Measurements from ENCODE around the gene SLC4A11. TPM values are rescaled to one million over a fixed set of nuclear protein-coding genes. Genes with fewer than 3 reads are reported as not detected.
A peak's percentile ranks its signal among the peaks of the same experiment; 100 is the strongest.

Gene SLC4A11
- total and polyA plus RNA-seq, 5 experiments from 2014 or later = 1.3 to 2.1 TPM; not detected in 3

- ATAC-seq (no peak), DNase-seq (no peak)
- Mint-ChIP-seq H3K9me3 (no peaks in the 10 kb centered on the region), H3K27ac (no peak overlapping the region), H3K4me3 (no peak overlapping the region), H3K27me3 (peaks cover 13 to 54% (median 29%) of the 10 kb centered on the region in 5 donors), H3K4me1 (peaks cover 2 to 15% (median 13%) of the 10 kb centered on the region in 4 donors), H3K36me3 (no peaks in the 10 kb centered on the region)
- POLR2A ChIA-PET = no interaction called here
Observed at GRCh38 chr20:3243718-3244358, 4.8 kb upstream of the SLC4A11 start.

DNA sequence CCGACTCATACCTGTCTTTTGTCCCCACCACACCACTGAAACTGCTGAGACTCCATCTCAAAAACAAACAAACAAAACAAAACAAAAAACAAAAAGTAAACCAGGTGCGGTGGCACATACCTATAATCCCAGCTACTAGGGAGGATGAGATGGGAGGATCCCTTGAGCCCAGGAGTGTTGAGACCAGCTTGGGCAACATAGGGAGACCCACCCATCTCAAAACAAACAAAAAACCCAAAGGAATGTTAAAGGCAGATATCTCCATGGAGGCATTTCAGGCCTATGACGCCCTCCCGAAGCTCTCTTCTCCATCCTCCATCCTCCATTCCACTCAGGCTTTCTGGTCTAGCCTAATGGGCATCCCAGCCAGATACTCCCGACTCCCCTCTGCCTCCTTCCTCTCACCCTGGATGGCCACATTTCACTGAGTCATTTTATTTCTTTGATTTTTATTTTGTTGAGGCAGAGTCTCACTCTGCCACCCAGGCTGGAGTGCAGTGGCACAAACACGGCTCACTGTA, 3.2 kb upstream of the SLC4A11 start:
- H3K4me3 Mint-ChIP-seq = peak overlapping the region in 2 of 10 donors; percentile 30 to 46
- H3K36me3 Mint-ChIP-seq = no peaks in the 10 kb centered on the region
- H3K4me1 Mint-ChIP-seq = peaks cover 4 to 16% (median 10%) of the 10 kb centered on the region in 4 donors
- H3K27me3 Mint-ChIP-seq = peaks cover 13 to 47% (median 31%) of the 10 kb centered on the region in 5 donors
- ATAC-seq (no peak), DNase-seq (no peak)
- peak overlapping the region in 1 of 10 donors; percentile 6 for H3K27ac Mint-ChIP-seq
- H3K9me3 Mint-ChIP-seq = no peaks in the 10 kb centered on the region
- POLR2A ChIA-PET = interaction anchor here (0.7 kb wide), 1 partner anchor 83 kb away, joined by 3 read pairs; no protein-coding TSS in a partner anchor

DNA sequence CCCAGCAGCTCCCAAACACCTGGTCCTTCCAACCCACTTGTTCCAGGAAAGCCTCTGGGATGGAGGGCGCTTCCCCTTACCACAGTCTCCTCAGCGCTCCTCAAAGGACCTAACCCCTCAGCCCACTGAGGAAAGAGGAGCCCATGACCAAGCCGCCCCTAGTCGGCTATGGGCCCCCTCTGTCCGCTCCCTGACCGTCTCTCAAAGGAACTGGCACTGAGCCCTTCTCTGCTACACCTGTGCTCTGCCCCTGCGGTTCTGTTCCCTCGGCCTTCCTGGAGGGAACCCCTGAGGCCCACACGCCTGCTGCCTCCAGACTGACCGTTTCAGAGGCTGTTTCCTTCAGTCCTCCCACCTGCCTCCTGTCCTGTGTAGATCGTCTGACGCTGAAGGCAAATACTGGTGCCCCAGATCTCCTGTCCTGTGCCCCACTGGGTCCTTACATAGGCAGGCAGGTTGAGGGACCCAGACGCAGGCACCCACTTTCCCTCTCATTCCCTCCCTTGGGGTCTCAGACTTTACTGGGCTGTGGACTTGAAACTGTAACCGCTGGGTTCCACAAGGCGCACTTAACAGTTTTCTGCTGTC, 1.9 kb upstream of the SLC4A11 start:
- peak overlapping the region; percentile 48 to 92 (median 74) for H3K4me3 Mint-ChIP-seq
- ATAC-seq (no peak), DNase-seq (no peak)
- POLR2A ChIA-PET = no interaction called here
- peaks cover 4 to 16% (median 14%) of the 10 kb centered on the region in 4 donors for H3K4me1 Mint-ChIP-seq
- H3K9me3 Mint-ChIP-seq = no peaks in the 10 kb centered on the region
- H3K36me3 Mint-ChIP-seq = no peaks in the 10 kb centered on the region
- H3K27me3 Mint-ChIP-seq = peaks cover 16 to 61% (median 36%) of the 10 kb centered on the region in 5 donors
- peak overlapping the region in 3 of 10 donors; percentile 13 to 52 (median 33) for H3K27ac Mint-ChIP-seq

DNA sequence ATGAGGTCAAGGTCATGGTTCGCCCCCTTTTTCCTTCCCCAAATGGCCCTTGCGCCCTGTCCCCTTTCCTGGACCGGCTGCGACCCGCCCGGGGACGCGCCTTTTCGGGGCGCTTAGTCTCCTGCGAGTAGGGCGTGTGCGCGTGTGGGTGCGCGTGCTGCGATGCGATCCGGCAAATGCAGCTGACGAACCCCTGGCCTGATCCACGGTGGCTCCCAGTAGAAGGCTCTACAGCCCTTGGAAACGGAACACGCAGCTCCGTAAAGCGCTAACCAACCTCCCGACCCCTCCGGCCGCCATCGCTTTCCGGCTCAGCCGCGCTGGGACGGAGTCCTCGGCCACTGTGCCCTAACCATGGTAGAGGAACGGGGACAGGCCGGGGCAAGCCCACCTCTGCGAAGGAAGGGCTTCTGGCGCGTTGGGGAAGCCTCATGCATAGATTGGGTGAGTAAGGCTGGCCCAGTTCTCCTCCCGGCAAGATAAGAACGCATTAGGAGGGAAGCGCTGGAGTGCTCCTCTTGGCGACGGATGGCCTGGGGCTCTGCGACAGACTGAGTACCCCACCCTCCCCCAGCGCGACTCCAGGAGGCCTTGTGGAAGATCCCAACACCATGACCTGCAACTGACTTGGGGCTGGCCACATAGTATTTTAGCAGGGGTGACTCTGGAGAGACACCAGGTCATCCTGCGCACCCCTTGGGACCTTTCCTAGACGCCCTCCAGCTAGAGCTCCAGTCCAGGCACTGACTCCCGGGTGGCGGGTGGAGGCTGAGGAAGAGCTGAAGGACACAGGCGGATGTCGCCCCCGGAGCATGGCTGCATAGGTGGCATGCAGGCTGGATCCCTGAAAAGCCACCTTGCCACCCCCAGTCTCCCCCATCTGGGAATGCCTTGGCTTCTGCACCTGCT, 1.1 kb upstream of the SLC4A11 start:
- peak overlapping the region in 3 of 10 donors; percentile 66 to 74 (median 70) for H3K27ac Mint-ChIP-seq
- H3K4me1 Mint-ChIP-seq = peaks cover 4 to 16% (median 14%) of the 10 kb centered on the region in 4 donors
- no peaks in the 10 kb centered on the region for H3K36me3 Mint-ChIP-seq
- H3K27me3 Mint-ChIP-seq = peaks cover 17 to 66% (median 37%) of the 10 kb centered on the region in 5 donors
- DNase-seq (peak in 2 of 10 donors; percentile 12 to 15), ATAC-seq (peak; percentile 17 to 34)
- H3K9me3 Mint-ChIP-seq = no peaks in the 10 kb centered on the region
- H3K4me3 Mint-ChIP-seq = peak overlapping the region; percentile 79 to 95 (median 90)
- POLR2A ChIA-PET = interaction anchor here (0.8 to 2.3 kb wide), 4 partner anchors 8 to 81 kb away, joined by 3 to 18 read pairs (median 4); partner anchors contain the start of genes FASTKD5 and UBOX5

DNA sequence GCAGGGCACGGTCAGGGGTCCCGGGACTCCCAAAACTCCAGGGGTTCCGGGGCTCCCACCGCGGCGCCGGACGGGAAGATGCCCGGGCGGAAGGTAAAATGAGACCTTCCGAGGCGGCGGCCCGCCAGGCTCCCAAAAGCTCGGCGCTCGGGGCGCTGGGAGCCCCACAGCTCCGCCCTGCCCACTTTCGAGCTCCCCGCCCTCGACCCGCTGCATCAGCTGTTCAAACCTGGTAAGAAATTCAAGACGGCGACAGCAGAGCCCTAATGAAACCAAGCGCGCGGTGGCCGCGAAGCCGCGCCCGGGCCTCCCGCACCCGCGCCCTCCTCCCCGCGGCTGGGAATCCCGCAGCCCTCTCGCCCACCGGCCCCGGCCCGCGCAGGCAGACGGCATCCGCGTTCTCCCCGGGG, 369 bp downstream of the SLC4A11 start:
- H3K9me3 Mint-ChIP-seq = no peaks in the 10 kb centered on the region
- no peaks in the 10 kb centered on the region for H3K36me3 Mint-ChIP-seq
- H3K27me3 Mint-ChIP-seq = peaks cover 17 to 58% (median 35%) of the 10 kb centered on the region in 5 donors

GRCh38 chr20:3237958-3238615, 903 bp downstream of the SLC4A11 start:
- peaks cover 17 to 58% (median 35%) of the 10 kb centered on the region in 5 donors for H3K27me3 Mint-ChIP-seq
- ATAC-seq = peak; percentile 11 to 23
- POLR2A ChIA-PET = interaction anchor here (0.6 to 2.3 kb wide), 4 partner anchors 8 to 79 kb away, joined by 3 to 18 read pairs (median 4); partner anchors contain the start of genes FASTKD5 and UBOX5

More for the DNA sequence above, 369 bp downstream of the SLC4A11 start:
- ATAC-seq = peak; percentile 75 to 77
- POLR2A ChIA-PET = interaction anchor here (0.6 to 2.3 kb wide), 4 partner anchors 9 to 79 kb away, joined by 3 to 18 read pairs (median 4); partner anchors contain the start of genes FASTKD5 and UBOX5
- Mint-ChIP-seq H3K4me1 (peaks cover 4 to 16% (median 14%) of the 10 kb centered on the region in 4 donors), H3K4me3 (peak overlapping the region; percentile 66 to 89 (median 82)), H3K27ac (peak overlapping the region in 1 of 10 donors; percentile 61)
- peak in 9 of 10 donors; percentile 21 to 76 (median 41) for DNase-seq

GRCh38 chr20:3237011-3237957, 1.7 kb downstream of the SLC4A11 start:
- POLR2A ChIA-PET = no interaction called here
- ATAC-seq (no peak), DNase-seq (no peak)
- H3K9me3 Mint-ChIP-seq = no peaks in the 10 kb centered on the region
- H3K4me3 Mint-ChIP-seq = peak overlapping the region; percentile 50 to 87 (median 76)
- no peaks in the 10 kb centered on the region for H3K36me3 Mint-ChIP-seq
- H3K27ac Mint-ChIP-seq = peak overlapping the region in 1 of 10 donors; percentile 43
- peaks cover 17 to 56% (median 35%) of the 10 kb centered on the region in 5 donors for H3K27me3 Mint-ChIP-seq
- H3K4me1 Mint-ChIP-seq = peaks cover 4 to 16% (median 14%) of the 10 kb centered on the region in 4 donors

More at GRCh38 chr20:3237958-3238615, 903 bp downstream of the SLC4A11 start:
- no peaks in the 10 kb centered on the region for H3K9me3 Mint-ChIP-seq
- peak overlapping the region; percentile 50 to 87 (median 76) for H3K4me3 Mint-ChIP-seq
- no peak overlapping the region for H3K27ac Mint-ChIP-seq
- peaks cover 4 to 16% (median 14%) of the 10 kb centered on the region in 4 donors for H3K4me1 Mint-ChIP-seq
- no peaks in the 10 kb centered on the region for H3K36me3 Mint-ChIP-seq
- peak in 3 of 10 donors; percentile 13 to 64 (median 16) for DNase-seq

DNA sequence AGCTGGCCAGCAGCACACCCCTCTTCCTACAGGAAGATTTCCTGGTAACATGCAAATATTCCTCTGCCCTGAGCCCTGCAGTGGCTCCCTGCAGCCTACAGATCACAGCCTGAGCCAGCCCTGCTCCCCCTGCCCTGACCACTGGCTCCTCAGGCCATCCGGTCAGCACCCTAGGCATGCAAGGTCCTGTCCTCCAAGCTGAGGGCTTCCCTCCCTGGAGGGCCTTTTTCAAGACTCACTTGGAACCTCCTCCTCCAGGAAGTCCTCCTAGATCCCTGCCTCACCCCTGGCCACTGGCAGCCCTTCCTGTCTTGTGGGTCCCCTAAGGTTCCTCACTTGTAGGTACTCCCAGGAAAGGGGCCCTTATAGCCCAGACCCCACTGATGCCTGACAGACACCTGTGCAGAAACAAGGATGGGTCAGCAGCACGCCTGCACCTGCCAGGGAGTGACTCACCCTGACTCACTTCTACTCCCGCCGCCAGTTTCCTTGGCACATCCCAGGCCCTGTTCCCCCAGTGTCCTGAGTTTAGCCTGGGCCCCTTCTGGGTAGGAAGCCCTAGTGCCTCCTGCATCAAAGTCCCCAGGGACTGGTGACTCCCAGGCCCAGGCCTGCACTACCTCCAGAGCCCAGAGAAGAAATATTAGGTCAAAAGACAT, 3.2 kb downstream of the SLC4A11 start:
- peaks cover 12 to 47% (median 30%) of the 10 kb centered on the region in 5 donors for H3K27me3 Mint-ChIP-seq
- H3K4me1 Mint-ChIP-seq = peaks cover 4 to 16% (median 14%) of the 10 kb centered on the region in 4 donors
- POLR2A ChIA-PET = no interaction called here
- H3K36me3 Mint-ChIP-seq = no peaks in the 10 kb centered on the region
- no peak for ATAC-seq
- H3K4me3 Mint-ChIP-seq = peak overlapping the region in 3 of 10 donors; percentile 16 to 60 (median 48)
- H3K9me3 Mint-ChIP-seq = no peaks in the 10 kb centered on the region
- DNase-seq = no peak
- H3K27ac Mint-ChIP-seq = peak overlapping the region in 2 of 10 donors; percentile 15 to 53

- H3K4me1 Mint-ChIP-seq = peaks cover 3 to 10% (median 6%) of the 10 kb centered on the region in 4 donors
Observed at GRCh38 chr20:3233991-3234498, 4.9 kb downstream of the SLC4A11 start.

More at GRCh38 chr20:3233991-3234498, 4.9 kb downstream of the SLC4A11 start:
- POLR2A ChIA-PET = no interaction called here
- H3K4me3 Mint-ChIP-seq = no peak overlapping the region
- no peaks in the 10 kb centered on the region for H3K9me3 Mint-ChIP-seq
- H3K27me3 Mint-ChIP-seq = peaks cover 10 to 36% (median 22%) of the 10 kb centered on the region in 5 donors
- no peak for ATAC-seq
- H3K27ac Mint-ChIP-seq = no peak overlapping the region
- no peak for DNase-seq
- no peaks in the 10 kb centered on the region for H3K36me3 Mint-ChIP-seq

Data from naive thymus-derived CD8-positive, alpha-beta T cell (primary cell).